ENCODE results near the gene LMBR1.

DNA sequence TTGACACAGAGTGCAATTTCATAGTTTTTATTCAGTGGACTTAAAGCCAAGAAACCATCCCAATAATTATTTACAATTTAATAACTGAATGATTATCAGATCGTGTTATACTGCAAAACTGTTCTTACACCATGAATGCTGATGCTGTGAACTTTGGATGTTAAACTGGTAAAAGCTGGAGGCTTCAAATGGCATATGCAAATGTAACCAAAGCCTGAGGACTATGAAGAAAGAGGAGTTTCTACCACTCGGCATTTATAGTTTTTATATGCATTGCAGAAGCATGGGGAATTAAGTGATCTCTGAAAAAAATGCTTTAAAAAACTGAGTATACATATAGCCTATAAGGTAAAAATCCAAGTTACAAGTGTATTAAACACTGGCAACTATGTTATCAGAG is 210.1 kb downstream of the LMBR1 start:
- TF ChIP-seq YY1 (IDR thresholded peaks at IDR 0.05; ENCODE audit: insufficient read depth, insufficient read length) (no peak), ZNF274 (IDR thresholded peaks at IDR 0.05; ENCODE audit: low read depth, low read length) (no peak)

All from NT2/D1 (cell line).